Activated CD8-positive, alpha-beta T cell treated with anti-CD3 and anti-CD28 coated beads for 36 hours (primary cell): Measurements from ENCODE around the gene AGAP2. TPM values are rescaled to one million over a fixed set of nuclear protein-coding genes. Genes with fewer than 3 reads are reported as not detected.
A peak's percentile ranks its signal among the peaks of the same experiment; 100 is the strongest.
"Not testable (repeated sequence)": the region's sequence is repeated elsewhere in the genome, so short reads cannot be mapped to it uniquely, and the experiment has no call there.

Experiments used
- ATAC-seq: fragments of 200-7000 bp; cut with Tn5 transposase; one replicate; pipeline ENCODE4 v1.10.0; 2021; ENCODE audit warnings: mild to moderate bottlenecking, moderate library complexity
- CTCF ChIA-PET: fragments of 350-600 bp; sonication (Branson Sonifier 250); formaldehyde crosslinking; loops from one replicate; lab custom pipeline; 2021; ENCODE audit warnings: antibody characterized with exemption; lab: Charles Lee
- POLR2A ChIA-PET: fragments of 350-600 bp; sonication (Branson Sonifier 250); formaldehyde crosslinking; loops from one replicate; lab custom pipeline; 2021; ENCODE audit warnings: antibody characterized with exemption; lab: Charles Lee
- DNase-seq: peaks from one replicate; pipeline ENCODE4 v3.0.0-alpha.2; 2020
- H3K27ac Mint-ChIP-seq: one replicate; pipeline ENCODE4 v1.8.0; 2021; ENCODE audit warnings: mild to moderate bottlenecking, mixed read lengths
- H3K27me3 Mint-ChIP-seq: one replicate; pipeline ENCODE4 v1.8.0; 2021; ENCODE audit warnings: mixed read lengths
- H3K36me3 Mint-ChIP-seq: one replicate; pipeline ENCODE4 v1.8.0; 2021; ENCODE audit warnings: low read depth, mixed read lengths
- H3K4me1 Mint-ChIP-seq: one replicate; pipeline ENCODE4 v1.8.0; 2021; ENCODE audit warnings: low read depth, mixed read lengths
- H3K4me3 Mint-ChIP-seq: one replicate; pipeline ENCODE4 v1.8.0; 2021; ENCODE audit warnings: mild to moderate bottlenecking, moderate library complexity, mixed read lengths
- H3K9me3 Mint-ChIP-seq: one replicate; pipeline ENCODE4 v1.8.0; 2021; ENCODE audit warnings: mixed read lengths
- CTCF ChIP-seq: fragments of 200-600 bp; IDR thresholded peaks from one replicate; pipeline ENCODE4 v1.8.0; 2022; ENCODE audit warnings: antibody characterized with exemption, mild to moderate bottlenecking
- intact Hi-C: fragments of 100-400 bp; cut with micrococcal nuclease; formaldehyde crosslinking; loops from one replicate; pipeline ENCODE4 v1.10.0; 2022
- total RNA-seq, 2 experiments: library from RNA; stranded (reverse); gene quantifications; one replicate each; pipeline ENCODE4 v1.2.3, GENCODE V29; 2021

The AGAP2 gene
- total RNA-seq, 2 experiments from 2014 or later = 22.4 TPM

- TF ChIP-seq CTCF = no peak
- DNase-seq (no peak), ATAC-seq (no peak)
- Mint-ChIP-seq H3K27me3 (no peaks in the 10 kb centered on the region), H3K36me3 (peaks cover 14% of the 10 kb centered on the region), H3K9me3 (no peaks in the 10 kb centered on the region), H3K4me1 (peaks cover 14% of the 10 kb centered on the region), H3K27ac (no peak overlapping the region), H3K4me3 (no peak overlapping the region)
- ChIA-PET CTCF (interaction anchor here (0.9 to 13.4 kb wide), 6 partner anchors 8 to 130 kb away, joined by 3 to 122 read pairs (median 4); partner anchors contain the start of genes CYP27B1 and TSFM), POLR2A (interaction anchor here (0.7 to 1.3 kb wide), 2 partner anchors 10 to 15 kb away, joined by 3 read pairs; no protein-coding TSS in a partner anchor)
- intact Hi-C loops = no loop called here
Measured at GRCh38 chr12:57775044-57775443, 36.5 kb upstream of the AGAP2 start.

- H3K9me3 Mint-ChIP-seq, H3K27me3 Mint-ChIP-seq, H3K4me3 Mint-ChIP-seq, intact Hi-C loops, ATAC-seq, H3K27ac Mint-ChIP-seq, DNase-seq: not testable (repeated sequence)
- ChIA-PET CTCF (interaction anchor here (1.0 to 13.4 kb wide), 5 partner anchors 9 to 130 kb away, joined by 3 to 122 read pairs (median 5); partner anchors contain the start of genes CYP27B1 and TSFM), POLR2A (interaction anchor here (0.7 to 1.3 kb wide), 2 partner anchors 10 to 15 kb away, joined by 3 read pairs; no protein-coding TSS in a partner anchor)
- peaks cover 14% of the 10 kb centered on the region for H3K4me1 Mint-ChIP-seq
- H3K36me3 Mint-ChIP-seq = peaks cover 17% of the 10 kb centered on the region
Measured at GRCh38 chr12:57774634-57775033, 36.1 kb upstream of the AGAP2 start.

- POLR2A ChIA-PET = interaction anchor here (0.7 to 2.1 kb wide), 6 partner anchors 9 to 75 kb away, joined by 3 to 9 read pairs (median 4); partner anchors contain the start of gene TSFM
- ATAC-seq (peak; percentile 16), DNase-seq (peak; percentile 53)
- Mint-ChIP-seq H3K36me3 (peaks cover 28% of the 10 kb centered on the region), H3K27ac (peak within 1 kb of the TSS; percentile 99), H3K9me3 (no peaks in the 10 kb centered on the region), H3K27me3 (no peaks in the 10 kb centered on the region), H3K4me1 (peaks cover 11% of the 10 kb centered on the region), H3K4me3 (peak within 1 kb of the TSS; percentile 99)
- intact Hi-C loops = no loop called here
- CTCF ChIA-PET = interaction anchor here (0.8 to 13.4 kb wide), 5 partner anchors 9 to 133 kb away, joined by 3 to 122 read pairs (median 9); partner anchors contain the start of genes CYP27B1 and TSFM
- TF ChIP-seq CTCF = no peak
Measured at GRCh38 chr12:57772429-57773322, 34.1 kb upstream of the AGAP2 start, which contains the start of gene EEF1AKMT3. Gene EEF1AKMT3, plus strand, starts transcription at chr12:57772614. Its CDS starts 111 bp downstream, at chr12:57772725.

GRCh38 chr12:57771873-57772428 is 33.4 kb upstream of the AGAP2 start, which contains the start of gene METTL1:
Gene METTL1, minus strand, starts transcription at chr12:57772105. Its CDS starts 22 bp downstream, at chr12:57772083.
- H3K27me3 Mint-ChIP-seq = no peaks in the 10 kb centered on the region
- ATAC-seq = peak; percentile 89
- ChIA-PET POLR2A (interaction anchor here (0.7 to 2.1 kb wide), 6 partner anchors 10 to 76 kb away, joined by 3 to 9 read pairs (median 4); partner anchors contain the start of gene TSFM), CTCF (interaction anchor here (0.8 to 13.4 kb wide), 5 partner anchors 8 to 134 kb away, joined by 3 to 122 read pairs (median 9); partner anchors contain the start of genes CYP27B1 and TSFM)
- H3K4me3 Mint-ChIP-seq = peak within 1 kb of the TSS; percentile 99
- TF ChIP-seq CTCF = no peak
- peak within 1 kb of the TSS; percentile 99 for H3K27ac Mint-ChIP-seq
- no peaks in the 10 kb centered on the region for H3K9me3 Mint-ChIP-seq
- intact Hi-C loops = no loop called here
- DNase-seq = peak; percentile 98
- peaks cover 28% of the 10 kb centered on the region for H3K36me3 Mint-ChIP-seq
- H3K4me1 Mint-ChIP-seq = peaks cover 13% of the 10 kb centered on the region
